Thymus (tissue), 11 donors: ENCODE results near the gene DMAC2L. TPM values are rescaled to one million over a fixed set of nuclear protein-coding genes. Genes with fewer than 3 reads are reported as not detected.
"Not testable (repeated sequence)": the region's sequence is repeated elsewhere in the genome, so short reads cannot be mapped to it uniquely, and the experiment has no call there.

Experiments used
- DNase-seq, 9 donors: peaks; one replicate each; pipeline ENCODE4 v3.0.0-alpha.2; 2013; ENCODE audit warnings: low spot score in 9 of 9, low read depth in 6 of 9, missing footprints in 1 of 9
- H3K27ac ChIP-seq, 2 donors: one replicate each; pipeline ENCODE4 v1.5.1; 2013; ENCODE audit warnings: control low read depth in 1 of 2, low read depth in 1 of 2, low read length in 1 of 2, mild to moderate bottlenecking in 1 of 2, moderate library complexity in 1 of 2
- H3K27me3 ChIP-seq, 2 donors: one replicate each; pipeline ENCODE4 v1.5.1; 2013; ENCODE audit warnings: low read length in 1 of 2; ENCODE audit not compliant: control insufficient read depth in 2 of 2, insufficient read depth in 1 of 2
- H3K36me3 ChIP-seq, 2 donors: one replicate each; pipeline ENCODE4 v1.5.1; 2013; ENCODE audit warnings: low read length in 1 of 2, mild to moderate bottlenecking in 1 of 2, moderate library complexity in 1 of 2; ENCODE audit not compliant: control insufficient read depth in 2 of 2, insufficient read depth in 2 of 2
- H3K4me1 ChIP-seq, 2 donors: one replicate each; pipeline ENCODE4 v1.5.1; 2013; ENCODE audit warnings: low read length in 2 of 2; ENCODE audit not compliant: control insufficient read depth in 2 of 2, insufficient read depth in 2 of 2
- H3K4me3 ChIP-seq, 2 donors: one replicate each; pipeline ENCODE4 v1.5.1; 2013; ENCODE audit warnings: low read length in 2 of 2, control low read depth in 1 of 2, mild to moderate bottlenecking in 1 of 2
- H3K9me3 ChIP-seq, 2 donors: one replicate each; pipeline ENCODE4 v1.5.1; 2013; ENCODE audit warnings: low read length in 1 of 2, mild to moderate bottlenecking in 1 of 2; ENCODE audit not compliant: control insufficient read depth in 2 of 2, insufficient read depth in 1 of 2
- WGBS: extraction: QIAGEN DNeasy Blood & Tissue Kit; methylation state at CpG from one replicate; pipeline ENCODE4 v1.1.7; 2013; 5-methylcytosine and 5-hydroxymethylcytosine counted together
- polyA plus RNA-seq: library from polyadenylated mRNA; stranded (reverse); fragments of 200-250 nt; gene quantifications from one replicate; pipeline ENCODE4 v1.2.3, GENCODE V29; 2013
- total RNA-seq: library from RNA; stranded (reverse); fragments of 120-200 nt; gene quantifications from one replicate; pipeline ENCODE4 v1.2.4, GENCODE V29; 2013
- donor health status: healthy.

The DMAC2L gene
- total and polyA plus RNA-seq, 2 donors: 5.2 to 22.2 TPM

DNA sequence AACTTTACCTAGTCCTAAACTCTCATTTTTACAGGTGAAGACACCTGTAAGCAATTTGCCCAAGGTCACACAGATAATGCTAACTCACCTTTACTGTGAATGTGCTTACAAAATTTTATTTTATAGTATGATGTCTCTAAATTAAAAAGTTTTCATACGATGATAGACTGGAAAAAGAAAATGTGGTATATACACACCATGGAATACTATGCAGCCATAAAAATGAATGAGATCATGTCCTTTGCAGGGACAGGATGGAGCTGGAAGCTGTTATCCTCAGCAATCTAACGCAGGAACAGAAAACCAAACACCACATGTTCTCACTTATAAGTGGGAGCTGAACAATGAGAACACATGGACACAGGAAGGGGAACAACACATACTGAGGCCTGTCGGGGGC lies 44.2 kb downstream of the DMAC2L start:
- WGBS: 98% methylated on average over 3 of the region's 3 CpGs
- not testable (repeated sequence) for H3K27ac ChIP-seq, DNase-seq, H3K9me3 ChIP-seq, H3K4me3 ChIP-seq, H3K4me1 ChIP-seq, H3K36me3 ChIP-seq, H3K27me3 ChIP-seq

DNA sequence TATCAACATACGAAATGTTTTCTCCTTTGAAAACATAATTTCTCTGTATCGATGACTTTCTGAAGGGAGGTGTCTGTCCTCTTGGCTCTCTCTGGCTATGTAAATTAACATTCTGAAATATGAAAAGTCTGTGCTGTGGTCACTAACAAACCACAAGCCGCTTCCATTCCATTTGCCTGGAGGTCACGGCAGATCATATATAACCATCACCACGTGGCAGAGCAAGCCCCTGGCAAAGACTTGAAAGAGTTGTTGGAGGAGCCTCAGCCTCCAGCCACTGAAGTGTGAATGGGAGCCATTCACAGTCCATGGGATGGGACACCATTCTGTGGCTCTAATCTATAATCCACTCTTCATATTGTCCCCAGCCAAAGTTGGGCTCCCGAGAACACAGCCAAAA lies 45.0 kb downstream of the DMAC2L start:
- 93% methylated on average over 6 of the region's 6 CpGs for WGBS
- Histone ChIP-seq H3K4me3 (no peak overlapping the region), H3K27me3 (no peaks in the 10 kb centered on the region), H3K9me3 (peaks cover 0 to 3% of the 10 kb centered on the region in 2 donors), H3K27ac (no peak overlapping the region), H3K36me3 (peaks cover 0 to 3% of the 10 kb centered on the region in 2 donors), H3K4me1 (no peaks in the 10 kb centered on the region)
- DNase-seq: no peak

DNA sequence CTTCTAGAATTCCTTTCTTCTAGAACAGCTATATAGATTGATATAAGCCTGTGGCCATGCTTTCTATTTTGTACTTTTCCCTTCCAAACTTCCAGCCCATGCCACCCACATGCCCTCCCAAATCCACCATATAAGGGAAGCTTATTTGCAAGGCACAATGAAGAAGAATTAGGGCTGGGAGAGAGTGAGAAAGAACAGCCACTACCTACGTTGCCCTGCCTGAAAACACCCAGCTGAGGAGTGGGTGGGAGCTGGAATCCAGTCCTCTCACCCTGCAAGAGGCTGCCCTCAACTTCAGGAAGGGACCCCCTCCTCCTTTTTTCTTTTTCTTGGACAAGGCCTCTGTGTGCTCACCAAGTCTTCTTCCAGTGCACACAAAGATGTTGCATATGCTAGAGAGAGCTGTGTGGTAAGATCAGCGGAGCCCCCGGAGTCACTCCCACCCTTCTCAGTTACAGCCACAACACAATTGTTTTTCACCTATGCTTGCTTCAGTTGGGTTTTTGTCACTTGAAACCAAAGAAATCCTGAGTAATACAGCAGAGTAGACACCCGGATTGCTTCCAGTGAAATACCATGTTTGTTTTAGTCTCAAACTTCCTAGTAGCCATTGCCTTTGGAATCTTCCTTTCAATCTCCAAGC lies 45.8 kb downstream of the DMAC2L start:
- H3K27me3 ChIP-seq: no peaks in the 10 kb centered on the region
- no peak overlapping the region for H3K4me3 ChIP-seq
- no peak overlapping the region for H3K27ac ChIP-seq
- WGBS: 95% methylated on average over 4 of the region's 4 CpGs
- DNase-seq: no peak
- H3K4me1 ChIP-seq: no peaks in the 10 kb centered on the region
- H3K36me3 ChIP-seq: peaks cover 0 to 3% of the 10 kb centered on the region in 2 donors
- H3K9me3 ChIP-seq: peaks cover 0 to 3% of the 10 kb centered on the region in 2 donors

DNA sequence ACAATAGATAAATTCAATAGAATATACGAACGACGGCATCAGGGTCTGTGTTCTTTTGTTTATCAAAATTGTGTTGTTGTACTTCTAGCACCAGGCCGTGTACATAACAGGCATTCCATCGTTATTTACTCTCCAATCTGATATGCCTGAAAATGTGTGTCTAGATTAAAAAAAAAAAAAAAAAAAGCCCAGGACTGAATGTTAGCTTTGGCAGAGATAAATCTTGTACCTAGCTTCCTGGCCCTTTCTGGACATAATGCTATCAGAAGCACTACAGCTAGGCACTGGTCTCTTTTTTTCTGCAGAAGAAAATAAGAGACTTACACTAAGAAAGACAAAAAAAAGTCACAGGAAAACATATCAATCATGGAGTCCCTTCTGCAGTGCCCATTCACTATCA lies 47.5 kb downstream of the DMAC2L start:
- Histone ChIP-seq H3K36me3 (peaks cover 0 to 3% of the 10 kb centered on the region in 2 donors), H3K4me3 (no peak overlapping the region), H3K9me3 (peaks cover 0 to 3% of the 10 kb centered on the region in 2 donors), H3K4me1 (peaks cover 0 to 9% of the 10 kb centered on the region in 2 donors), H3K27me3 (no peaks in the 10 kb centered on the region), H3K27ac (no peak overlapping the region)
- 99% methylated on average over 5 of the region's 5 CpGs for WGBS
- DNase-seq: no peak

DNA sequence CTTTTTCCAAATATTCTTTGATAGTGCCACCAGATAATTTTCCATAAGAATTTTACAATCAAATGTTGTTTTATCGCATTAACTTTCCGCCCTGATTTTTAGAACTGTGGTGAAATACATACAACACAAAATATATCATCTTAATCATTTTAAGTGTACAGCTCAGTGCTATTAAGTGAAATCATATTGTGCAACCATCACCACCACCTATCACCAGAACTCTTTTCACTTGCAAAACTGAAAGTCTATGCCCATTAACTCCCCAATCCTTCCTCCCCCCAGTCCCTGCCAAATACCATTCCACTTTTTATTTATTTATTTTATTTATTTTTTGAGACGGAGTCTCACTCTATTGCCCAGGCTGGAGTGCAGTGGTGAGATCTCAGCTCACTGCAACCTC lies 48.0 kb downstream of the DMAC2L start:
- WGBS: 98% methylated on average over 3 of the region's 3 CpGs
- Histone ChIP-seq H3K36me3 (peaks cover 0 to 3% of the 10 kb centered on the region in 2 donors), H3K4me3 (no peak overlapping the region)

DNA sequence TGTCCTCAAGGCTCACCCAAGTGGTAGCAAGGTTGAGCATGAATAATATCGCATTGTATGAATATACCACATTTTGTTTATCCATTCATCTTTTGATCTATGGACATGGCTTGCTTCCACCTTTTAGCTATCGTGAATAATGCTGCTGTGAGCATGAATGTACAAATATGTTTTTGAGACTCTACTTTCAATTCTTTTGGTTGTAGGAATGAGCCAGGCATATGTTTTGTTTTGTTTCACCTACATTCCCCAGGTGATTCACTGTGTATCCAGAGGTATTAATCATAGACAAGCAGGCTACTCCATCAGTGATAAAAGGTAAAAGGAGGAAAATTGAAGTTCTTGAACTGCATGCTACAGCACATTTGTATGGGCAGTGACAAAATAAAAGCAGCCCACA lies 48.7 kb downstream of the DMAC2L start:
- Histone ChIP-seq H3K27ac (no peak overlapping the region), H3K36me3 (peaks cover 0 to 3% of the 10 kb centered on the region in 2 donors)
- 95% methylated on average over 2 of the region's 2 CpGs for WGBS

More for the DNA sequence above, 48.0 kb downstream of the DMAC2L start:
- Histone ChIP-seq H3K27ac (no peak overlapping the region), H3K4me1 (peaks cover 0 to 9% of the 10 kb centered on the region in 2 donors), H3K9me3 (peaks cover 0 to 3% of the 10 kb centered on the region in 2 donors), H3K27me3 (no peaks in the 10 kb centered on the region)
- no peak for DNase-seq

DNA sequence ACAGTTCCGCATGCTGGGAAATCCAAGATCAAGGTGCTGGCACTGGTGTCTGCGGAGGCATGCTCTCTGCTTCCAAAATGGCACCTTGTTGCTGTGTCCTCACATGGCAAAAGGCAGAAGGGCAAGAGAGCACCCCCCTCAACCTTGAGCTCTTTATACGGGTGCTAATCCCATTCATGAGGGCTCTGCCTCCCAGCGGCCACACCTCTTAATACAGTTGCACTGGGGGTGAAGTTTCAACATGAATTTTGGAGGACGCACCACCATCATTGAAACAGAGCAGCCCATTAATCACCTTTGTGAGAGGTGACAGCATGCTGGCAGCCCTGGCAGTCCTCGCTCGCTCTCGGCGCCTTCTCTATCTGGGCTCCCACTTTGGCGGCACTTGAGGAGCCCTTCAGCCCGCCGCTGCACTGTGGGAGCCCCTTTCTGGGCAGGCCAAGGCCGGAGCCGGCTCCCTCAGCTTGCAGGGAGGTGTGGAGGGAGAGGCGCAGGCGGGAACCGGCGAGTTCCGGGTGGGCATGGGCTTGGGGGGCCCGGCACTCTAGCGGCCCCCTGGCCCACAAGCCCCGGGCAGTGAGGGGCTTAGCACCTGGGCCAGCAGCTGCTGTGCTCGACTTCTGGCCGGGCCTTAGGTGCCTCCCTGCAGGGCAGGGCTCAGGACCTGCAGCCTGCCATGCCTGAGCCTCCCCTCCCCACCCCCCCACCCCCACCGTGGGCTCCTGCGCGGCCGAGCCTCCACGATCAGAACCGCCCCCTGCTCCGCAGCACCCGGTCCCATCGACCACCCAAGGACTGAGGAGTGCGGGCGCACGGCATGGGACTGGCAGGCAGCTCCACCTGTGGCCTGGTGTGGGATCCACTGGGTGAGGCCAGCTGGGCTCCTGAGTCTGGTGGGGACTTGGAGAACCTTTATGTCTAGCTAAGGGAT lies 49.6 kb downstream of the DMAC2L start:
- H3K4me3 ChIP-seq, H3K36me3 ChIP-seq, H3K27ac ChIP-seq, H3K27me3 ChIP-seq, DNase-seq, H3K9me3 ChIP-seq: not testable (repeated sequence)
- peaks cover 0 to 15% of the 10 kb centered on the region in 2 donors for H3K4me1 ChIP-seq
- WGBS: 98% methylated on average over 36 of the region's 36 CpGs

More for the DNA sequence above, 48.7 kb downstream of the DMAC2L start:
- Histone ChIP-seq H3K9me3 (peaks cover 0 to 3% of the 10 kb centered on the region in 2 donors), H3K27me3 (no peaks in the 10 kb centered on the region), H3K4me1 (peaks cover 0 to 9% of the 10 kb centered on the region in 2 donors), H3K4me3 (no peak overlapping the region)
- no peak for DNase-seq

DNA sequence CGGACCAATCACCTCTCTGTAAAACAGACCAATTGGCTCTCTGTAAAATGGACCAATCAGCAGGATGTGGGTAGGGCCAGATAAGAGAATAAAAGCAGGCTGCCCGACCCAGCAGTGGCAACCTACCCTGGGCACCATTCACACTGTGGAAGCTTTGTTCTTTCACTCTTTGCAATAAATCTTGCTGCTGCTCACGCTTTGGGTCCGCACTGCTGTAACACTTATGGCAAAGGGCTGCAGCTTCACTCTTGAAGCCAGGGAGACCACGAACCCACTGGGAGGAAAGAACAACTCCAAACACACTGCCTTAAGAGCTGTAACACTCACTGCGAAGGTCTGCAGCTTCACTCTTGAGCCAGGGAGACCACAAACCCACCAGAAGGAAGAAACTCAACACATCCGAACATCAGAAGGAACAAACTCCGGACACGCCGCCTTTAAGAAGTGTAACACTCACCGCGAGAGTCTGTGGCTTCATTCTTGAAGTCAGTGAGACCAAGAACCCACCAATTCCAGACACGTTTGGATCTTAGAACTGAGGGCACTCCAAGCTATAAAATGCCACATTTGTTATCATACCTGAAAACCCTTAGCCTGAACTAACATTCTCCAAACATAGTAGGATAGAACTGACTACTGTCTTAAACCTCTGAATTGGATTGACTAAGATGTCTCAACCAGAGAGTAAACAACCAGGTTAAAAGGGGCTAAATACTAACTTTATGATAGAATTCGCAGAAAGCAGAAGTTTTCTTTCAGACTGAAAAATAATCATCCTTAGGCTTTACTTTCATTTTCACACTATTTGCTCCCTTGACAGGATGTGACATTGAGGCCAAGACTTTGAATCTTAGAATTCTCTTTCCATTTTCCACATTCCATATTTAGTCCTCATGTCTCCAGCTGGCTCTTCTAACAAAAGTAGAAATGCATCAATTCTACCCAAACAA lies 50.9 kb downstream of the DMAC2L start:
- H3K4me3 ChIP-seq: peak overlapping the region; percentile 37 to 38
- no peaks in the 10 kb centered on the region for H3K27me3 ChIP-seq
- peaks cover 0 to 20% of the 10 kb centered on the region in 2 donors for H3K4me1 ChIP-seq
- H3K36me3 ChIP-seq: peaks cover 0 to under 1% of the 10 kb centered on the region in 2 donors
- WGBS: 15% methylated on average over 14 of the region's 14 CpGs
- H3K27ac ChIP-seq: peak overlapping the region; percentile 76 to 78
- peaks cover 0 to 3% of the 10 kb centered on the region in 2 donors for H3K9me3 ChIP-seq
- peak in 6 of 9 donors; percentile 8 to 59 (median 24) for DNase-seq
